Measurements from ENCODE around the gene TBXAS1.

TBXAS1 gene

DNA sequence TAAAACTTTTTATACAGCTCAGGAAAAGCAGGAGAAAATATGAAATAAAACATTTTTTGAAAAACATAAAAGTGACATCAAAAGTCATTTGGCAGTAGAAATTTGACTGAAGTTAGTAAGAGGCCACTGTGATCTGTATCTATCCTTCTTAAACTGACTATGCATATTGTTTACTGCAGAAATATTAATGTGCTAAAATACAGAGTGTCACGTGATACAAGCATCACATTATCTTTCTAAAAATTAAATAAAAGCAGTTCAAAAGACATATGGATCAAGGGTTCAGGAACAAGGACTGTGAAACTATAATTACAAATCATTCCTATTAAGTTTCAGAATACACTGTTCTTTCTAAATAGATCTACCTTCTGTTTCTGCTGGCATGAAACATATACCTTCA is 200.0 kb downstream of the TBXAS1 start:
- no peak overlapping the region for H3K27ac ChIP-seq
- TF ChIP-seq, protein P1, sequence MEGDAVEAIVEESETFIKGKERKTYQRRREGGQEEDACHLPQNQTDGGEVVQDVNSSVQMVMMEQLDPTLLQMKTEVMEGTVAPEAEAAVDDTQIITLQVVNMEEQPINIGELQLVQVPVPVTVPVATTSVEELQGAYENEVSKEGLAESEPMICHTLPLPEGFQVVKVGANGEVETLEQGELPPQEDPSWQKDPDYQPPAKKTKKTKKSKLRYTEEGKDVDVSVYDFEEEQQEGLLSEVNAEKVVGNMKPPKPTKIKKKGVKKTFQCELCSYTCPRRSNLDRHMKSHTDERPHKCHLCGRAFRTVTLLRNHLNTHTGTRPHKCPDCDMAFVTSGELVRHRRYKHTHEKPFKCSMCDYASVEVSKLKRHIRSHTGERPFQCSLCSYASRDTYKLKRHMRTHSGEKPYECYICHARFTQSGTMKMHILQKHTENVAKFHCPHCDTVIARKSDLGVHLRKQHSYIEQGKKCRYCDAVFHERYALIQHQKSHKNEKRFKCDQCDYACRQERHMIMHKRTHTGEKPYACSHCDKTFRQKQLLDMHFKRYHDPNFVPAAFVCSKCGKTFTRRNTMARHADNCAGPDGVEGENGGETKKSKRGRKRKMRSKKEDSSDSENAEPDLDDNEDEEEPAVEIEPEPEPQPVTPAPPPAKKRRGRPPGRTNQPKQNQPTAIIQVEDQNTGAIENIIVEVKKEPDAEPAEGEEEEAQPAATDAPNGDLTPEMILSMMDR (conservative IDR thresholded peaks at IDR 0.05) = no peak

DNA sequence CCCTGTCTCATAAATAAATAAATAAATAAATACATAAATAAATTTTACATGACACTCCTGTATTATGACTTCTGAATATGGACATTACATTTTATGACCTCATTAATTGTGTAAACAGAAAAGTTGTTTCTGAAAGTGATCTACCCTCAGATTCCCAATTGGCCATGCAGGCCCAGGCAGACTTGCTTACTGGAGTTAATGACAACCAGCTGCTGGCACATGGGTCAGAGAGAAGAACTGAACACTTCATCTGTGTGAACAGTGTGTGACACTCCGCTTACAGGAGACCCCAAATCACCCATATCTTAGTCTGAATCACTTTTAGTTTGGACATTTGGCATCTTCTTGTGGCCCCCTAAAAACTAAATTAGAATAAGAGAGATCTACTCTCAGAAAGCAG is 202.3 kb downstream of the TBXAS1 start:
- TF ChIP-seq, protein P1 (conservative IDR thresholded peaks at IDR 0.05) = no peak
- H3K27ac ChIP-seq = no peak overlapping the region

DNA sequence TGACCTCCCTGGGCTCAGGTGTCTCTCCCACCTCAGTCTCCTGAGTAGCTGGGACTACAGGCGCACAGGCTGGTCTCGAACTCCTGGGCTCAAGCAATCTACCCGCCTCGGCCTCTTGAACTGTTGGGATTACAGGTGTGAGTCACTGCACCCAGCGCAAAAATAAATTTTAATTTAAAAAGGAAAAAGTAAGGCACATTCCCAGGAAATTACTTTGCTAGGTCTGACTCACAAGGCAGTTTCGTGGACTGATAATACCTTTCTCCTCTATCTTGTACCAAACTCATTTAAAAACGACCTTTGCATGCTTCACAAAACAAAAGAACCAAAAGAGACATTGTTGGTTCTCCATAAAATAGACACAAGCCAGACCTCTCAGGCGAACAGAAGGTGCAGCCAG is 204.0 kb downstream of the TBXAS1 start:
- TF ChIP-seq, protein P1 (conservative IDR thresholded peaks at IDR 0.05) = no peak
- no peak overlapping the region for H3K27ac ChIP-seq

DNA sequence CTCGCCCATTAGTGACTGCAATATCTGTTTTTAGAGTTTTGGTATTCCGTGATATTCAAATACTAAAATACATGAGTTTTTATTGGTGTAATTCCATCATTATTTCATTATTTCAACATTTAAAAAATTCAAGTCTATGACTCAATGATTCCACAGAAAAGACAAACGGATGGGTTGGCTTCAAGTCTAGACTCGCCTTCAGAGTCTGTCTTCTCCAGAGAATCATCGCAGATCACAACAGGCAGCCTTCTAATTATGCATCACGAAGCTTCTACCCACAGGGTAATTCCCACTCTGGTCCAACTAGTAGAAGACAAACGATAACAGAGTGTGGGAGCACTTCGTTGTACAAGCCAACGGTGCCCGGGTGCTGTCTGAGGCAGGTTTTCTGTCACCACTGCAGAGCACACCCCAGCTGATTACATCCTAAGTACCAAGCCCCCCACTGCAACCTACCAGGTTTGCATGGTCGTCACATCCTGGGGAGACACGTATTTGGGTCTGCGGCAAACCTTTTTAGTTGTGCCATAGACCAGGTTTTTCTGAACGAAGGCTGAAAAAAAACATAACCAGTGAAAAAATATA is 204.8 kb downstream of the TBXAS1 start:
- H3K27ac ChIP-seq = no peak overlapping the region
- TF ChIP-seq, protein P1 (conservative IDR thresholded peaks at IDR 0.05) = no peak

DNA sequence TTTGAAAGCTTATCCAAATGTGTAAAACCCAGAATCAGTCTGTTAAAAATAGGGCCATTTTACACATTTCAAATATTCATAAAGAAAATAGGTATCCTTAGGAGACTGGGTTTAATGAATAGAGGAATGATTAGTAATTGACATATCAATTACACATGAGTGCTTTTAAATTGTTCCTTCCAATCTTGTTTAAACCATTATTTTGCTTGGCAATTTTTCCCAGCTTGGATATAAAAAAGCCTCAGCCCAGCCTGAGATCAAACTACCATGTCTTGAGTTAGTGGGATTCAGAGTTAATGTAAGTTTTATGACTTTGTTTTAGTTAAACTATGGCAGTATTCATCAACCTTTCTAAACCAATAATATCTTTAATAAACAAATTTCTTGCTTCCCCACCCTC is 205.4 kb downstream of the TBXAS1 start:
- TF ChIP-seq, protein P1 (conservative IDR thresholded peaks at IDR 0.05) = no peak
- H3K27ac ChIP-seq = no peak overlapping the region

DNA sequence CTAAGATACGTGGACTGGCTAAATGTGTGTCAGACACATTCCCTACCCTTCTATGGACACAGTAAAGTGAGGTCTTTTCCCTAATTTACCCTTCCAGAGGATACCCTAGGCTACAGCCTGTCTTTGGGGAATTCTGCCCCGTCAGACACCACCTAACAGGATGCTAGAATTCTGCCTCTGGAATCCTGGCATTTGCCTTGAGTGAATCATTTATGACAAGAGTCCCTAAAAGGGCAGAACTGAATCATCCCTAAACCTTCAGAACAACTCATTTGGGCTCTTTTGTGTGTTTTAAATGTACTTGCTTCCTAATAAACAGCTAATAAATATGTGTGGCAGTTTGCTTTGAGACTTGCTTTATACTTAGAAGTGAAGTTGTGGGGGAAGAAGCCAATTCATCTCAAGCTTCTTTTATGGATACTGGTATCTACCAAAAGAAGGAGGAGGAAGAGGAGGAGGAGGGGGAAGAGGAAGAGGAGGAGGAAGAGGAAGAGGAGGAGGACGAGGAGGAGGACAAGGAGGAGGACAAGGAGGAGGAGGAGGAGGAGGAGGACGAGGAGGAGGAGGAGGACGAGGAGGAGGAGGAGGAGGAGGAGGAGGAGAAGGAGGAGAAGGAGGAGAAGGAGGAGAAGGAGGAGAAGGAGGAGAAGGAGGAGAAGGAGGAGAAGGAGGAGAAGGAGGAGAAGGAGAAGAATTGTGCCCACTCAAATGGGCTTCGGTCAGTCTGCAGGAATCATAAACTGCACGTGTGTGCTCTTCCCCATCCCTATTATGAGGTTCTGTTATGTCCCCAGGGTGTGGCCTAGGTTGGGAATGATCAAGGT is 206.5 kb downstream of the TBXAS1 start:
- H3K27ac ChIP-seq = no peak overlapping the region

More for the DNA sequence above, 206.5 kb downstream of the TBXAS1 start:
- TF ChIP-seq, protein P1 (conservative IDR thresholded peaks at IDR 0.05) = no peak
